NCI-H1436 (cell line): ENCODE measurements around the gene SLC16A14.
A peak's percentile ranks its signal among the peaks of the same experiment; 100 is the strongest.
"Not testable (repeated sequence)": the region's sequence is repeated elsewhere in the genome, so short reads cannot be mapped to it uniquely, and the experiment has no call there.

Experiments used
- DNase-seq: peaks from one replicate; lab custom pipeline; 2025; lab: John Stamatoyannopoulos, UW

Gene SLC16A14

GRCh38 chr2:230068651-230069055 is at the start of gene SLC16A14:
TSS of gene SLC16A14 (minus strand) at chr2:230068924. CDS start at chr2:230059352, 9,572 bp downstream.
- peak; percentile 22 for DNase-seq

GRCh38 chr2:230106771-230107170 is 38.0 kb upstream of the SLC16A14 start:
- no peak for DNase-seq

GRCh38 chr2:230101967-230102366 is 33.2 kb upstream of the SLC16A14 start:
- not testable (repeated sequence) for DNase-seq

GRCh38 chr2:230097841-230098240 is 29.1 kb upstream of the SLC16A14 start:
- DNase-seq, result no peak

GRCh38 chr2:230097424-230097823 is 28.7 kb upstream of the SLC16A14 start:
- DNase-seq, result no peak

- DNase-seq, result no peak
These were observed 22.2 kb upstream of the SLC16A14 start for GRCh38 chr2:230090967-230091366.

GRCh38 chr2:230085201-230085600 is 16.5 kb upstream of the SLC16A14 start:
- DNase-seq, result no peak

GRCh38 chr2:230077851-230078547 is 9.3 kb upstream of the SLC16A14 start:
- DNase-seq, result no peak

- DNase-seq, result no peak
These were observed 8.1 kb upstream of the SLC16A14 start for GRCh38 chr2:230076819-230077218.

- DNase-seq, result no peak
These were observed 7.4 kb upstream of the SLC16A14 start for GRCh38 chr2:230075988-230076631.

GRCh38 chr2:230071421-230071820 is 2.7 kb upstream of the SLC16A14 start:
- no peak for DNase-seq

GRCh38 chr2:230069402-230069801 is 678 bp upstream of the SLC16A14 start:
- no peak for DNase-seq

- DNase-seq, result peak; percentile 31
These were observed 591 bp downstream of the SLC16A14 start for GRCh38 chr2:230068016-230068650.

- DNase-seq, result no peak
These were observed 7.9 kb downstream of the SLC16A14 start for GRCh38 chr2:230060672-230061293.

- DNase-seq, result no peak
These were observed 14.8 kb downstream of the SLC16A14 start for GRCh38 chr2:230053753-230054478.

GRCh38 chr2:230052299-230052698 is 16.4 kb downstream of the SLC16A14 start:
- DNase-seq, result no peak

- no peak for DNase-seq
These were observed 18.6 kb downstream of the SLC16A14 start for GRCh38 chr2:230050136-230050535.

GRCh38 chr2:230048010-230048671 is 20.6 kb downstream of the SLC16A14 start:
- no peak for DNase-seq

- no peak for DNase-seq
These were observed 22.2 kb downstream of the SLC16A14 start for GRCh38 chr2:230046491-230046890.

- DNase-seq, result no peak
These were observed 25.3 kb downstream of the SLC16A14 start for GRCh38 chr2:230043461-230043860.

GRCh38 chr2:230043025-230043424 is 25.7 kb downstream of the SLC16A14 start:
- no peak for DNase-seq
